ENCODE results near the gene TMEM150B. TPM values are rescaled to one million over a fixed set of nuclear protein-coding genes. Genes with fewer than 3 reads are reported as not detected.

TMEM150B gene
- polyA plus RNA-seq, 2 of the 4 experiments (the other 2 are of a cell fraction): 0.26 to 0.39 TPM

DNA sequence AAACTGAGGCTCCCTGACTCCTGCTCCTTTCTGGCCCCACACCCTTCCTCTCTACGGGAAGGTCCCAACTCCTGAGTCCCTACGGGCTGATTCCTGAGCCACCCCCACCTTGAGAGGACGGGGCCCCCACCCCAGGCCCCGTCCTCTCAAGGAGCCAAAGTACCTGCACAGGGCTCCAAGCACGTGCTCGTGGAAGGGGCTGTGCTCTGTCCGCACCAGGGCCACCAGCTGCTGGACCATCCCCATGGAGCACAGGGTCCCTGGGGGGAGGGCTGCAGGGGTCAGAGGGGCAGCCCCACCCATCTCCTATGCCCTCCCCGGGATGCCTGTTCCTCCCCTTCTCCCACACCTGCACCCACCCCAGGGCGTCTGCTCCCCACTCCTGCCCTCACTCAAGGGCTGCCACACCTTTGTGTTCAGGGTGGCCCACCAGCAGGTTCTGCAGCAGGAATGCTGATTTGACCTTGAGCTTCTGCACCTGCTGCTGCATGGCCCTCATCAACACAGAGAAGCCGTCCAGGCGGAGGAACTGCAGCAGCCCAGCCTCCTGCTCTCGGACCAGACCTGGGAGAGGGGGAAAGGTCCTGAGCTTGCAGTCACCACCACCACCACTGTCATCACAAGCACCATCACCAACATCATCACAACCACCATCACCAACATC, 59.3 kb downstream of the TMEM150B start (continued):
- TF ChIP-seq, protein P1, sequence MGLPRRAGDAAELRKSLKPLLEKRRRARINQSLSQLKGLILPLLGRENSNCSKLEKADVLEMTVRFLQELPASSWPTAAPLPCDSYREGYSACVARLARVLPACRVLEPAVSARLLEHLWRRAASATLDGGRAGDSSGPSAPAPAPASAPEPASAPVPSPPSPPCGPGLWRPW (IDR thresholded peaks at IDR 0.05): no peak
- TF ChIP-seq NR3C1 (IDR thresholded peaks at IDR 0.05) (no peak), SREBF2 (IDR thresholded peaks at IDR 0.05) (no peak), POLR2A (IDR thresholded peaks at IDR 0.05; ENCODE audit: low read length) (no peak)

DNA sequence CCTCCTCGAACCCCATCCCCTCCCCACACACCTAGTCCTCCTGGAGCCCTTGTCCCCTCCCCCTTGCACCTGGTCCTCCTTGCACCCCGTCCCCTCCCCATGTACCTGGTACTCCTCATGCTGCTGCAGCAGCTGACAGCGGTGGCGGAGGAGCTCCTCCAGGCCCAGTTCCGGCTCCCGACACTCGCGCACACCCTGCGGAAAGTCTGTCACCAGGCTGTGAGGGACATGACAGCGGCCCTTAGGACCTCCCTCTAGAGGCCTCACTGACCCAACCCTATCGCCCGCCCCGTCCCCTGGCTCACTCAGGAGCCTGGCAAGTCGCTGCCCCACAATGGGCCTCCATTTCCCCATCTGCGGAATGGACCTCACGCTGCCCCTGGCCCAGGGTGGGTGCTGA, 60.0 kb downstream of the TMEM150B start:
- H3K9me3 ChIP-seq: peaks cover 9% of the 10 kb centered on the region; the same call in 2 of the 3 replicates
- no peak overlapping the region for H3K4me3 ChIP-seq
- DNase-seq (ENCODE audit: low read depth in 1 of 2, low spot score in 1 of 2) (no peak), FAIRE-seq (no peak), ATAC-seq (0 out of 6 replicates have a peak, but pooled peaks of 1 of the 2 experiments have one; percentile 10)
- no peak overlapping the region for H3K4me2 ChIP-seq
- ChIA-PET CTCF (interaction anchor here (0.6 to 0.7 kb wide), 2 partner anchors 50 to 124 kb away, joined by 3 read pairs; no protein-coding TSS in a partner anchor), POLR2A (no interaction called here)
- H3K4me1 ChIP-seq: peaks cover 2% of the 10 kb centered on the region
- TF ChIP-seq ZFP36 (IDR thresholded peaks at IDR 0.05; ENCODE audit: borderline replicate concordance, partially characterized antibody): no peak
- TF ChIP-seq PHF8 (IDR thresholded peaks at IDR 0.05; ENCODE audit: borderline replicate concordance, low read depth): no peak
- TF ChIP-seq, protein P2, sequence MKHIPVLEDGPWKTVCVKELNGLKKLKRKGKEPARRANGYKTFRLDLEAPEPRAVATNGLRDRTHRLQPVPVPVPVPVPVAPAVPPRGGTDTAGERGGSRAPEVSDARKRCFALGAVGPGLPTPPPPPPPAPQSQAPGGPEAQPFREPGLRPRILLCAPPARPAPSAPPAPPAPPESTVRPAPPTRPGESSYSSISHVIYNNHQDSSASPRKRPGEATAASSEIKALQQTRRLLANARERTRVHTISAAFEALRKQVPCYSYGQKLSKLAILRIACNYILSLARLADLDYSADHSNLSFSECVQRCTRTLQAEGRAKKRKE (CRISPR knock-in tag; IDR thresholded peaks at IDR 0.05; ENCODE audit: low read depth): no peak
- TF ChIP-seq KDM1A (IDR thresholded peaks at IDR 0.05; ENCODE audit: low read depth): no peak
- TF ChIP-seq, protein P3, sequence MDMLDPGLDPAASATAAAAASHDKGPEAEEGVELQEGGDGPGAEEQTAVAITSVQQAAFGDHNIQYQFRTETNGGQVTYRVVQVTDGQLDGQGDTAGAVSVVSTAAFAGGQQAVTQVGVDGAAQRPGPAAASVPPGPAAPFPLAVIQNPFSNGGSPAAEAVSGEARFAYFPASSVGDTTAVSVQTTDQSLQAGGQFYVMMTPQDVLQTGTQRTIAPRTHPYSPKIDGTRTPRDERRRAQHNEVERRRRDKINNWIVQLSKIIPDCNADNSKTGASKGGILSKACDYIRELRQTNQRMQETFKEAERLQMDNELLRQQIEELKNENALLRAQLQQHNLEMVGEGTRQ (IDR thresholded peaks at IDR 0.05): no peak
- no peak for TF ChIP-seq CEBPB (IDR thresholded peaks at IDR 0.05)
- no peak for TF ChIP-seq HDAC2 (IDR thresholded peaks at IDR 0.05)
- no peak for TF ChIP-seq CBX8 (IDR thresholded peaks at IDR 0.05)
- TF ChIP-seq HEYL (CRISPR knock-in tag; IDR thresholded peaks at IDR 0.05): no peak
- TF ChIP-seq CHD4 (IDR thresholded peaks at IDR 0.05; ENCODE audit: borderline replicate concordance): no peak
- TF ChIP-seq ZNF302 (CRISPR knock-in tag; IDR thresholded peaks at IDR 0.05): no peak
- TF ChIP-seq, protein P4, sequence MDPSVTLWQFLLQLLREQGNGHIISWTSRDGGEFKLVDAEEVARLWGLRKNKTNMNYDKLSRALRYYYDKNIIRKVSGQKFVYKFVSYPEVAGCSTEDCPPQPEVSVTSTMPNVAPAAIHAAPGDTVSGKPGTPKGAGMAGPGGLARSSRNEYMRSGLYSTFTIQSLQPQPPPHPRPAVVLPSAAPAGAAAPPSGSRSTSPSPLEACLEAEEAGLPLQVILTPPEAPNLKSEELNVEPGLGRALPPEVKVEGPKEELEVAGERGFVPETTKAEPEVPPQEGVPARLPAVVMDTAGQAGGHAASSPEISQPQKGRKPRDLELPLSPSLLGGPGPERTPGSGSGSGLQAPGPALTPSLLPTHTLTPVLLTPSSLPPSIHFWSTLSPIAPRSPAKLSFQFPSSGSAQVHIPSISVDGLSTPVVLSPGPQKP (IDR thresholded peaks at IDR 0.05; ENCODE audit: low read depth, low read length): no peak
- TF ChIP-seq, protein P5, sequence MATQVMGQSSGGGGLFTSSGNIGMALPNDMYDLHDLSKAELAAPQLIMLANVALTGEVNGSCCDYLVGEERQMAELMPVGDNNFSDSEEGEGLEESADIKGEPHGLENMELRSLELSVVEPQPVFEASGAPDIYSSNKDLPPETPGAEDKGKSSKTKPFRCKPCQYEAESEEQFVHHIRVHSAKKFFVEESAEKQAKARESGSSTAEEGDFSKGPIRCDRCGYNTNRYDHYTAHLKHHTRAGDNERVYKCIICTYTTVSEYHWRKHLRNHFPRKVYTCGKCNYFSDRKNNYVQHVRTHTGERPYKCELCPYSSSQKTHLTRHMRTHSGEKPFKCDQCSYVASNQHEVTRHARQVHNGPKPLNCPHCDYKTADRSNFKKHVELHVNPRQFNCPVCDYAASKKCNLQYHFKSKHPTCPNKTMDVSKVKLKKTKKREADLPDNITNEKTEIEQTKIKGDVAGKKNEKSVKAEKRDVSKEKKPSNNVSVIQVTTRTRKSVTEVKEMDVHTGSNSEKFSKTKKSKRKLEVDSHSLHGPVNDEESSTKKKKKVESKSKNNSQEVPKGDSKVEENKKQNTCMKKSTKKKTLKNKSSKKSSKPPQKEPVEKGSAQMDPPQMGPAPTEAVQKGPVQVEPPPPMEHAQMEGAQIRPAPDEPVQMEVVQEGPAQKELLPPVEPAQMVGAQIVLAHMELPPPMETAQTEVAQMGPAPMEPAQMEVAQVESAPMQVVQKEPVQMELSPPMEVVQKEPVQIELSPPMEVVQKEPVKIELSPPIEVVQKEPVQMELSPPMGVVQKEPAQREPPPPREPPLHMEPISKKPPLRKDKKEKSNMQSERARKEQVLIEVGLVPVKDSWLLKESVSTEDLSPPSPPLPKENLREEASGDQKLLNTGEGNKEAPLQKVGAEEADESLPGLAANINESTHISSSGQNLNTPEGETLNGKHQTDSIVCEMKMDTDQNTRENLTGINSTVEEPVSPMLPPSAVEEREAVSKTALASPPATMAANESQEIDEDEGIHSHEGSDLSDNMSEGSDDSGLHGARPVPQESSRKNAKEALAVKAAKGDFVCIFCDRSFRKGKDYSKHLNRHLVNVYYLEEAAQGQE (IDR thresholded peaks at IDR 0.05): no peak
- TF ChIP-seq MYC (IDR thresholded peaks at IDR 0.05; ENCODE audit: borderline replicate concordance, low read length): no peak
- TF ChIP-seq TP53 (CRISPR knock-in tag; IDR thresholded peaks at IDR 0.05): no peak
- no peak for TF ChIP-seq FOSL2 (IDR thresholded peaks at IDR 0.05)
- TF ChIP-seq FOSL2 (CRISPR knock-in tag; IDR thresholded peaks at IDR 0.05): no peak
- TF ChIP-seq, protein P1 (IDR thresholded peaks at IDR 0.05): no peak
- TF ChIP-seq ZSCAN20 (CRISPR knock-in tag; IDR thresholded peaks at IDR 0.05): no peak
- TF ChIP-seq BHLHE40 (IDR thresholded peaks at IDR 0.05; ENCODE audit: low read depth, low read length): no peak
- H3K27ac ChIP-seq: no peak overlapping the region
- 91% methylated on average over 15 of the region's 16 CpGs for WGBS (ENCODE audit: missing lambda C conversion rate)

Measured in A549 (cell line).